Smooth muscle cell of trachea (primary cell): Measurements from ENCODE around the gene APOBEC3G. TPM values are rescaled to one million over a fixed set of nuclear protein-coding genes. Genes with fewer than 3 reads are reported as not detected.

ENCODE experiments used
- total RNA-seq: library from RNA; depleted of rRNA; stranded (reverse); fragments of >200 nt; gene quantifications from 2 replicates; pipeline ENCODE4 v1.2.1, GENCODE V29; 2014

Gene APOBEC3G
- 15.3 and 24.8 TPM in 2 replicates for total RNA-seq

DNA sequence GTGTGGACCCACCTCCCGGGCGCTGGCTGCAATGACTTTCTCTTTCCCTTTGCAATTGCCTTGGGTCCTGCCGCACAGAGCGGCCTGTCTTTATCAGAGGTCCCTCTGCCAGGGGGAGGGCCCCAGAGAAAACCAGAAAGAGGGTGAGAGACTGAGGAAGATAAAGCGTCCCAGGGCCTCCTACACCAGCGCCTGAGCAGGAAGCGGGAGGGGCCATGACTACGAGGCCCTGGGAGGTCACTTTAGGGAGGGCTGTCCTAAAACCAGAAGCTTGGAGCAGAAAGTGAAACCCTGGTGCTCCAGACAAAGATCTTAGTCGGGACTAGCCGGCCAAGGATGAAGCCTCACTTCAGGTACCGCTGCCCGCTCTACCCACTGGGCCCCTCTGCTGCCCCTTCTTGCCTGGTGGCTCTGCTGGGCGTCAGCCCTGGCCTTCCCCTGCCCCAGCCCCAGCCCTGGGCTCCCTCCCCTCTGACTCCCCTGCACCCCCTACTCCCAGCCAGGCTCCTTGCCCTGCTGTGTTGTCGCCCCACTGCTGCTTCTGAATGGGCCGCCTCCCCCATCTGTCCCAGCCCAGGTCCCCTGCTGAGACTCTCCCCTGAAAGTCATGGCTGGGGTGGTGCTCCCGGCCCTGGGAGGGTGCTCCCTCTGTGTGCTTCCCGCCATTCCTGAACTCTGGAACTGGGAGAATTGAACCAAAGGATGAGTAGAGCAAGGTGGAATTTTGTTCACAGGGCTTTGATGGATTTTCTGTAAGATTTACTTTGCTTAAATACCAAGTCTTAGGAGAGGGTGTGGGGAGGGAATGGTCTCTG is at the start of gene APOBEC3G:
TSS of gene APOBEC3G (plus strand) at position 250 of the 815 bp plus-strand sequence. CDS start at position 337, 87 bp downstream.

DNA sequence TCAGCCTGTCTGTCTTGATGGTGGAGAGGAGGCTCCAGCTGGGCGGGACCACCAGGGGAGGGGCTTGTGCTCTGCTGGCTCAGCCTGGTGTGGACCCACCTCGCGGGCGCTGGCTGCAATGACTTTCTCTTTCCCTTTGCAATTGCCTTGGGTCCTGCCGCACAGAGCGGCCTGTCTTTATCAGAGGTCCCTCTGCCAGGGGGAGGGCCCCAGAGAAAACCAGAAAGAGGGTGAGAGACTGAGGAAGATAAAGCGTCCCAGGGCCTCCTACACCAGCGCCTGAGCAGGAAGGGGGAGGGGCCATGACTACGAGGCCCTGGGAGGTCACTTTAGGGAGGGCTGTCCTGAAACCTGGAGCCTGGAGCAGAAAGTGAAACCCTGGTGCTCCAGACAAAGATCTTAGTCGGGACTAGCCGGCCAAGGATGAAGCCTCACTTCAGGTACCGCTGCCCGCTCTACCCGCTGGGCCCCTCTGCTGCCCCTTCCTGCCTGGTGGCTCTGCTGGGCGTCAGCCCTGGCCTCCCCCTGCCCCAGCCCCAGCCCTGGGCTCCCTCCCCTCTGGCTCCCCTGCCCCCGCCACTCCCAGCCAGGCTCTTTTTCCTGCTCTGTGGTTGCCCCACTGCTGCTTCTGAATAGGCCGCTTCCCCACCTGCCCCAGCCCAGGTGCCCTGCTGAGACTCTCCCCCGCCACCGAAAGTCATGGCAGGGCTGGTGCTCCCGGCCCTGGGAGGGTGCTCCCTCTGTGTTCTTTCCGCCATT is 36.4 kb upstream of the APOBEC3G start, which contains the start of gene APOBEC3F:
TSS of gene APOBEC3F (plus strand) at position 327 of the 759 bp plus-strand sequence. CDS start at position 424, 97 bp downstream.

DNA sequence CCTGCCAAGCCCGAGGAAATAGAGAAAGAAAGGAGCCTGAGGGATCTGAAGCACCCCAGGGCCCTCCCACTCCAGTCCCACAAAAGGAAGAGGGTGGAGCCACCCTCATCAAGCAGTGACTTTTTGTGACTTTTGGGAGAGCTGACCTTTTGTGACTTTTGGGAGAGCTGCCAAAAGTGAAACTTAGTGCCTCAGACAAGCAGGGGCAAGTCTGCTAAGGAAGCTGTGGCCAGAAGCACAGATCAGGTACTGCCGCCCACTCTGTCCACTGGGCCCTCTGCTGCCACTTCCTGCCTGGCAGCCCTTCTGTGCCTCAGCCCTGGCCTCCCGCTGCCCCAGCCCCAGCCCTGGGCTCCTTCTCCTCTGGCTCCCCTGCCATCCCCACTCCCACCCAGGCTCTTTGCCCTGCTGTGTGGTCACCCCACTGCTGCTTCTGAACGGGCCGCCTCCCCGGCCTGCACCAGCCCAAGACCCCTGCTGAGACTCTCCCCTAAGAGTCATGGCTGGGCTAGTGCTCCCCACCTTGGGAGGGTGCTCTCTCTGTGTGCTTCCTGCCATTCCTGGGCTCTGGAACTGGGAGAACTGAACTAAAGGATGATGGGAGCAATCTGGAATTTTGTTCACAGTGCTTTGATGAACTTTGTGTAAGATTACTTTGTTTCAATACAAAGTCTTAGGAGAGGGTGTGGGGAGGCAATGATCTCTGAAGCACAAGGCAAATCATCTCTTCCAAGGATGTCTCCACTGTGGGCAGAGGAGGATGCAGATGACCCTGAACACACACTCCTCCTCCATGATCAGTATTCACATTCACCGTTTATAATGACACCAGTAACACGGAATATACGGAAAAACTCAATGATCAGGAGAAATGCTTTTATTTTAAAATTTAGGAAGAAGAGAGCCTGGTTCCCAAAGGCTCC is 20.3 kb downstream of the APOBEC3G start, which contains the start of gene APOBEC3H:
TSS of gene APOBEC3H (plus strand) at position 147 of the 923 bp plus-strand sequence. CDS start 3,035 bp downstream, outside the sequence.

Other genes with a start within 250 kb of the APOBEC3G start
- 0.29 and 2.8 TPM in 2 replicates for gene NPTXR, start 233.2 kb upstream of the APOBEC3G start, total RNA-seq
- 51.5 and 92.3 TPM in 2 replicates for gene CBX6, start 205.1 kb upstream of the APOBEC3G start, total RNA-seq
- gene APOBEC3A, start 119.7 kb upstream of the APOBEC3G start, total RNA-seq = not detected in 2 replicates
- gene APOBEC3B, start 94.9 kb upstream of the APOBEC3G start, total RNA-seq = 1.5 and 7.4 TPM in 2 replicates
- gene APOBEC3C, start 63.0 kb upstream of the APOBEC3G start, total RNA-seq = 19.1 and 20.8 TPM in 2 replicates
- 1.2 and 3.0 TPM in 2 replicates for gene APOBEC3D, start 56.1 kb upstream of the APOBEC3G start, total RNA-seq
- 5.7 and 6.6 TPM in 2 replicates for gene APOBEC3F, start 36.4 kb upstream of the APOBEC3G start, total RNA-seq
- gene APOBEC3H, start 20.0 kb downstream of the APOBEC3G start, total RNA-seq = 0.50 TPM in 1 of 2 replicates, not detected in the other
- 9.9 and 12.2 TPM in 2 replicates for gene CBX7, start 75.4 kb downstream of the APOBEC3G start, total RNA-seq
- gene PDGFB, start 167.7 kb downstream of the APOBEC3G start, total RNA-seq = 0.29 TPM in 1 of 2 replicates, not detected in the other
- gene RPL3, start 242.3 kb downstream of the APOBEC3G start, total RNA-seq = 2,152 and 2,558 TPM in 2 replicates